Sigmoid colon (tissue), 7 donors: ENCODE results near the gene IL11. TPM values are rescaled to one million over a fixed set of nuclear protein-coding genes. Genes with fewer than 3 reads are reported as not detected.
"Not testable (repeated sequence)": the region's sequence is repeated elsewhere in the genome, so short reads cannot be mapped to it uniquely, and the experiment has no call there.

ENCODE experiments used
- DNase-seq: peaks from one replicate; pipeline ENCODE4 v3.0.0-alpha.2; 2019
- H3K27ac ChIP-seq, 4 donors: fragments of 200-600 bp; sonication (generic); one replicate each; pipeline ENCODE4 v1.5.1; 2016 to 2019; ENCODE audit warnings: mild to moderate bottlenecking in 1 of 4
- H3K27me3 ChIP-seq, 3 donors: fragments of 200-600 bp; sonication (generic); one replicate each; pipeline ENCODE4 v1.5.1; 2019; ENCODE audit warnings: mild to moderate bottlenecking in 1 of 3
- H3K36me3 ChIP-seq, 4 donors: fragments of 200-600 bp; sonication (generic); one replicate each; pipeline ENCODE4 v1.5.1; 2016 to 2019
- H3K4me1 ChIP-seq, 4 donors: fragments of 200-600 bp; sonication (generic); one replicate each; pipeline ENCODE4 v1.5.1; 2017 to 2019
- H3K4me3 ChIP-seq, 4 donors: fragments of 200-600 bp; sonication (generic); one replicate each; pipeline ENCODE4 v1.5.1; 2017 to 2019; ENCODE audit warnings: mild to moderate bottlenecking in 2 of 4, moderate library complexity in 1 of 4
- H3K9me3 ChIP-seq, 4 donors: fragments of 200-600 bp in 3 of 4; sonication (generic) in 3 of 4; one replicate each; pipeline versions ENCODE4 v1.5.1 to v1.6.1; 2013 to 2019
- EP300 ChIP-seq, 4 donors: sonication (generic); formaldehyde crosslinking; IDR thresholded peaks; one replicate each; pipeline ENCODE4 v1.6.1; 2017; ENCODE audit warnings: antibody characterized with exemption in 4 of 4
- POLR2A ChIP-seq, 2 donors: fragments of 450-650 bp; IDR thresholded peaks; one replicate each; pipeline ENCODE4 v1.6.1; 2016; ENCODE audit warnings: antibody characterized with exemption in 2 of 2, mild to moderate bottlenecking in 2 of 2, moderate library complexity in 2 of 2
- POLR2AphosphoS5 ChIP-seq, 4 donors: sonication (generic); formaldehyde crosslinking; IDR thresholded peaks; one replicate each; pipeline ENCODE4 v1.6.1; 2017; ENCODE audit warnings: antibody characterized with exemption in 4 of 4
- WGBS, 2 donors: extraction: QIAGEN DNeasy Blood & Tissue Kit; methylation state at CpG; one replicate each; pipeline ENCODE4 v1.1.7; 2013; 5-methylcytosine and 5-hydroxymethylcytosine counted together
- intact Hi-C: fragments of 100-400 bp; cut with DNase I; formaldehyde crosslinking; loops from one replicate; pipeline ENCODE4 v1.15.1; 2023
- polyA plus RNA-seq, 3 donors: library from polyadenylated mRNA; stranded (reverse); fragments of 200-250 nt; gene quantifications; one replicate each; pipeline ENCODE4 v1.2.3, GENCODE V29; 2013
- total RNA-seq, 4 donors: library from RNA; depleted of rRNA; stranded (reverse); fragments of >200 nt; gene quantifications; one replicate each; pipeline ENCODE4 v1.1.0, GENCODE V29; 2016
- TF ChIP-seq, protein P1 (sequence below), 4 experiments: fragments of 450-650 bp in 3 of 4; fragments of 200-600 bp in 1 of 4; IDR thresholded peaks; one replicate each; pipeline ENCODE4 v1.5.1; 2016 to 2019; ENCODE audit warnings: antibody characterized with exemption in 4 of 4, mild to moderate bottlenecking in 3 of 4, moderate library complexity in 2 of 4
- donor health status: healthy with polysubstance abuse.
- donor health status: Bipolar disorder and iron deficiency.
- donor health status: healthy.

The IL11 gene
- total and polyA plus RNA-seq, 7 donors: 0.74 to 4.4 (median 0.81) TPM; not detected in 4

DNA sequence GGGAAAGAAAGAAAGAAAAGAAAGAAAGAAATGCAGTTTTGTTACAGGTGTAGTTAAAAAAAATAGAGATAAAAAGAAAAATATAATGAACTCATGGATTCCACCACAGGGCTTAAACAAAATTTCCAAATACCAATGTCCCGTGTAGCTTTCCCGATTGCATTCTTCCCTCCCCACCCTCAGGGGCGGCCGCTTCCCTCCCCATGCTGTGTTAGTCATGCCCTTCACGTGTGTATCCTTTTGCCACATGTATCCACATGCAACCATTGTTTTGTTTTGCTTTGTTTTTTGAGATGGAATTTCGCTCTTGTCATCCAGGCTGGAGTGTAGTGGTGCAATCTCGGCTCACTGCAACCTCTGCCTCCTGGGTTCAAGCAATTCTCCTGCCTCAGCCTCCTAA is 34.2 kb downstream of the IL11 start:
- Histone ChIP-seq H3K36me3 (no peaks in the 10 kb centered on the region), H3K4me1 (peaks cover 0 to 18% (median 15%) of the 10 kb centered on the region in 4 donors), H3K9me3 (no peaks in the 10 kb centered on the region), H3K27me3 (peaks cover 0 to 15% (median 0%) of the 10 kb centered on the region in 3 donors), H3K27ac (no peak overlapping the region), H3K4me3 (no peak overlapping the region)
- TF ChIP-seq POLR2A (IDR thresholded peaks at IDR 0.05): no peak
- TF ChIP-seq EP300 (IDR thresholded peaks at IDR 0.05): no peak
- TF ChIP-seq POLR2AphosphoS5 (IDR thresholded peaks at IDR 0.05): no peak
- TF ChIP-seq, protein P1, sequence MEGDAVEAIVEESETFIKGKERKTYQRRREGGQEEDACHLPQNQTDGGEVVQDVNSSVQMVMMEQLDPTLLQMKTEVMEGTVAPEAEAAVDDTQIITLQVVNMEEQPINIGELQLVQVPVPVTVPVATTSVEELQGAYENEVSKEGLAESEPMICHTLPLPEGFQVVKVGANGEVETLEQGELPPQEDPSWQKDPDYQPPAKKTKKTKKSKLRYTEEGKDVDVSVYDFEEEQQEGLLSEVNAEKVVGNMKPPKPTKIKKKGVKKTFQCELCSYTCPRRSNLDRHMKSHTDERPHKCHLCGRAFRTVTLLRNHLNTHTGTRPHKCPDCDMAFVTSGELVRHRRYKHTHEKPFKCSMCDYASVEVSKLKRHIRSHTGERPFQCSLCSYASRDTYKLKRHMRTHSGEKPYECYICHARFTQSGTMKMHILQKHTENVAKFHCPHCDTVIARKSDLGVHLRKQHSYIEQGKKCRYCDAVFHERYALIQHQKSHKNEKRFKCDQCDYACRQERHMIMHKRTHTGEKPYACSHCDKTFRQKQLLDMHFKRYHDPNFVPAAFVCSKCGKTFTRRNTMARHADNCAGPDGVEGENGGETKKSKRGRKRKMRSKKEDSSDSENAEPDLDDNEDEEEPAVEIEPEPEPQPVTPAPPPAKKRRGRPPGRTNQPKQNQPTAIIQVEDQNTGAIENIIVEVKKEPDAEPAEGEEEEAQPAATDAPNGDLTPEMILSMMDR (IDR thresholded peaks at IDR 0.05): no peak
- no peak for DNase-seq
- WGBS, 2 donors: 83 to 90% methylated on average over 7 of the region's 7 CpGs
- intact Hi-C loops: no loop called here

DNA sequence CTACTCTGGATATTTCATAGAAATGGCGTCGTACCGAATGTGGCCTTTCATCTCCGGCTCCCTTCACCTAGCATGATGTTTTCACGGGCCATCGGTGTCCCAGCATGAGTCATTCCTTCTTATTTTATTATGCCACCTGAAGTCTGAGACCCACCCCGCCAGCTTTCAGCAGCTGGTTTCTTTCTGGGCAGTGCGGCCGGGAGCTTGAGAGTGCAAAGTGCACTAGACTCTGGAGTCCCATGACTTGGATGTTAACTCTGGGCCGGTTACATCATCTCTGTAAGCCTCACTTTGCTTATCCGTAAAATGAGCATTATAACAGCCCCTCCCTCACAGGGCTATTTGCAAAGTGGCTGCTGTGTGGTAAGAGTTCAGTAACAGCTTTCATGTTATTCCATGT is 36.4 kb downstream of the IL11 start:
- H3K36me3 ChIP-seq: no peaks in the 10 kb centered on the region
- no peak overlapping the region for H3K27ac ChIP-seq
- TF ChIP-seq EP300 (IDR thresholded peaks at IDR 0.05): no peak
- no peak for TF ChIP-seq POLR2A (IDR thresholded peaks at IDR 0.05)
- TF ChIP-seq POLR2AphosphoS5 (IDR thresholded peaks at IDR 0.05): no peak
- intact Hi-C loops: no loop called here
- no peaks in the 10 kb centered on the region for H3K9me3 ChIP-seq
- H3K4me1 ChIP-seq: peaks cover 0 to 7% (median 5%) of the 10 kb centered on the region in 4 donors
- WGBS, 2 donors: 14 to 65% methylated on average over 11 of the region's 11 CpGs
- DNase-seq: no peak
- H3K27me3 ChIP-seq: peaks cover 0 to 15% (median 0%) of the 10 kb centered on the region in 3 donors
- no peak overlapping the region for H3K4me3 ChIP-seq

DNA sequence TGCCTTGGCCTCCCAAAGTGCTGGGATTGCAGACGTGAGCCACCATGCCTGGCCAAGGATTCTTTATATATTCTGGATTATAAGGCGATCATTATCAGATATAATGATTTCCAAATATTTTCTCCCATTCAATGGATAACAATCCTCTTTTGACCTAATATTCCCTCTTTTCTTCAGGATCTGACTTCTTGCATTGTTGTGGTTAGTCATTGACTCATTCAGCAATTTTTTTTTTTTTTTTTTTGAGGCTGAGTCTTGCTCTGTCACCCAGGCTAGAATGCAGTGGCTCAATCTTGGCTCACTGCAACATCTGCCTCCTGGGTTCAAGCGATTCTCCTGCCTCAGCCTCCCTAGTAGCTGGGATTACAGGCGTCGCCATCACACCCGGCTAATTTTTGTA is 40.5 kb downstream of the IL11 start:
- H3K4me1 ChIP-seq, intact Hi-C loops, H3K9me3 ChIP-seq, DNase-seq, H3K4me3 ChIP-seq, H3K27me3 ChIP-seq, H3K27ac ChIP-seq, H3K36me3 ChIP-seq: not testable (repeated sequence)
- 90 to 92% methylated on average over 6 of the region's 6 CpGs for WGBS, 2 donors

DNA sequence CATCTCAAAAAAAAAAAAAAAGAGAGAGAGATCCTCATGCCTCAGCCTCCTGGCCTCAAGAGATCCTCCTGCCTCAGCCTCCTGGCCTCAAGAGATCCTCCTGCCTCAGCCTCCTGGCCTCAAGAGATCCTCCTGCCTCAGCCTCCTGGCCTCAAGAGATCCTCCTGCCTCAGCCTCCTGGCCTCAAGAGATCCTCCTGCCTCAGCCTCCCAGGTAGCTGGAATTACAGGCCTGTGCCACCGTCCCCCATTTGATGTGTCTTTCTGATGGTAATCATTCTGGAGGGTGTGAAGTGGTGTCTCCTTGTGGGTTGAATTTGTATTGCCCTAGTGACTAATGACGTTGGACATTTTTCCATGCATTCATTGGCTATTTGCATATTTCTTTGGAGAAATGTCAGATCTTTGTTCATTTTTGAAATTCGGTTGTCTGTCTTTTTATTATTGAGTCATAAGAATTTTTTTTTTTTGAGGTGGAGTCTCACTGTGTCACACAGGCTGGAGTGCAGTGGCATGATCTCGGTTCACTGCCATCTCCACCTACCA is 41.4 kb downstream of the IL11 start:
- DNase-seq, H3K27me3 ChIP-seq, intact Hi-C loops, H3K27ac ChIP-seq, H3K4me1 ChIP-seq, H3K4me3 ChIP-seq, H3K36me3 ChIP-seq, H3K9me3 ChIP-seq: not testable (repeated sequence)
- 49 to 80% methylated on average over 4 of the region's 4 CpGs for WGBS, 2 donors

DNA sequence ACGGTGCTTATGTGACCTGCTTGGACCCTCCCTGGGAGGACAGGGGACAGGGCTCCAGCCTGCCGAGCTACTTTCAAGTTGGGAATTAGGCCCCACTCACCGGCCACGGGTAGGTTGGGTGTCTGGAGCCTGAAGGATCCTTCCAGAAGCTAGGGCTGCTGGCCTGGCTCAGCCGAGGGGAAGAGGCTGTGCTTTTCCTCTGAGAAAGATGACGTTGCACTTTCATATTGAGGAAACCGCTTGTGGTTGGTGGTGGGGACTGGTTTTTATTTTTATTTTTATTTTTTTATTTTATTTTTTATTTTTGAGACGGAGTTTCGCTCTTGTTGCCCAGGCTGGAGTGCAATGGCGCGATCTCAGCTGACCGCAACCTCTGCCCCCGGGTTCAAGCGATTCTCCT is 45.1 kb downstream of the IL11 start, which contains the start of gene TMEM150B:
TMEM150B (minus strand) TSS at position 170 of the 400 bp plus-strand sequence. CDS start 4,305 bp downstream, outside the sequence.
- TF ChIP-seq POLR2AphosphoS5 (IDR thresholded peaks at IDR 0.05) (peak in 1 of 4 donors; percentile 24), POLR2A (IDR thresholded peaks at IDR 0.05) (no peak)
- WGBS, 2 donors: 67 to 83% methylated on average over 14 of the region's 14 CpGs

DNA sequence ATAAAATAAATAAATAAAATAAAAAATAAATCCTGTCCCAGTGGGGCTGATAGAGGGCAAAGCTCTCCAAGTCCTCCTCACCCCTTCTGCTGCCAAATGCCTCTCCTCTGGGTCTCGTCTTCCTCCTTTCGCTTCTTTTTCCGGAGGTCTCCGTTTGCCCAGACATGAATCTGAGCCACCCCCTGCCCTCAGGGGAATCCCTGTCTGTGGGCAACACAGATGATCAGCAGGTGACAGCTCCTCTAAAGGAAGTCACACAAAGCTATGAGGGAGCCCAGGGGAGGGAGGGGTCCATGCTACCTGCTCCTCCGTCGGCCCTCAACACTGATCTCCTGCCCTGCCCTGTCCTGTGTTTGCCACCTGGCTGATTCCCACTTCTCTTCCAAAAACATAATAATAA is 45.6 kb downstream of the IL11 start:
- Histone ChIP-seq H3K4me3 (peak overlapping the region in 1 of 4 donors; percentile 27), H3K27me3 (peaks cover 0 to 10% (median 4%) of the 10 kb centered on the region in 3 donors), H3K36me3 (no peaks in the 10 kb centered on the region), H3K9me3 (no peaks in the 10 kb centered on the region), H3K27ac (peak overlapping the region in 1 of 4 donors; percentile 48), H3K4me1 (peaks cover 0 to 5% (median 0%) of the 10 kb centered on the region in 4 donors)
- TF ChIP-seq EP300 (IDR thresholded peaks at IDR 0.05) (no peak), POLR2AphosphoS5 (IDR thresholded peaks at IDR 0.05) (no peak), POLR2A (IDR thresholded peaks at IDR 0.05) (no peak)
- TF ChIP-seq, protein P1 (IDR thresholded peaks at IDR 0.05): no peak
- 67 to 86% methylated on average over 6 of the region's 6 CpGs for WGBS, 2 donors
- intact Hi-C loops: no loop called here
- DNase-seq: no peak

More for the DNA sequence above, 45.1 kb downstream of the IL11 start, which contains the start of gene TMEM150B:
- Histone ChIP-seq H3K36me3 (no peaks in the 10 kb centered on the region), H3K27ac (peak within 1 kb of the TSS in 2 of 4 donors; percentile 27 to 48), H3K4me1 (peaks cover 0 to 2% (median 0%) of the 10 kb centered on the region in 4 donors), H3K27me3 (peaks cover 0 to 5% (median 0%) of the 10 kb centered on the region in 3 donors), H3K4me3 (peak within 1 kb of the TSS in 1 of 4 donors; percentile 27), H3K9me3 (no peaks in the 10 kb centered on the region)
- DNase-seq: no peak
- intact Hi-C loops: no loop called here
